Left lung (tissue), 10 donors: Measurements from ENCODE around the gene NISCH. TPM values are rescaled to one million over a fixed set of nuclear protein-coding genes. Genes with fewer than 3 reads are reported as not detected.
A peak's percentile ranks its signal among the peaks of the same experiment; 100 is the strongest.

Experiments
- ATAC-seq: fragments of 200-7000 bp; cut with Tn5 transposase; one replicate; pipeline ENCODE4 v1.9.1; 2020; ENCODE audit warnings: moderate library complexity
- DNase-seq, 4 donors: peaks; one replicate each; pipeline ENCODE4 v3.0.0-alpha.2; 2013 to 2020
- H3K27ac ChIP-seq, 2 donors: fragments of 200-600 bp; sonication (generic) in 1 of 2; one replicate each; pipeline versions ENCODE4 v1.5.0 to v1.8.0; 2020 to 2021
- H3K27me3 ChIP-seq, 2 donors: fragments of 200-600 bp; sonication (generic) in 1 of 2; one replicate each; pipeline versions ENCODE4 v1.5.0 to v1.8.0; 2020 to 2021
- H3K36me3 ChIP-seq, 2 donors: fragments of 200-600 bp; sonication (generic) in 1 of 2; one replicate each; pipeline versions ENCODE4 v1.5.0 to v1.8.0; 2020 to 2021
- H3K4me1 ChIP-seq, 2 donors: fragments of 200-600 bp; one replicate each; pipeline ENCODE4 v1.8.0; 2021
- H3K4me3 ChIP-seq, 2 donors: fragments of 200-600 bp; sonication (generic) in 1 of 2; one replicate each; pipeline versions ENCODE4 v1.5.0 to v1.8.0; 2020 to 2021; ENCODE audit warnings: mild to moderate bottlenecking in 1 of 2
- H3K9me3 ChIP-seq, 2 donors: fragments of 200-600 bp; sonication (generic) in 1 of 2; one replicate each; pipeline versions ENCODE4 v1.5.0 to v1.8.0; 2020 to 2021
- CTCF ChIP-seq, 2 donors: fragments of 200-600 bp; sonication (generic) in 1 of 2; IDR thresholded peaks; one replicate each; pipeline versions ENCODE4 v1.5.0 to v1.8.0; 2021; ENCODE audit warnings: antibody characterized with exemption in 2 of 2
- intact Hi-C, 2 donors: fragments of 100-400 bp; cut with DNase I; formaldehyde crosslinking; loops; one replicate each; pipeline versions ENCODE4 v1.11.2 to v1.14.2; 2022
- polyA plus RNA-seq, 6 donors: library from polyadenylated mRNA; unstranded; fragments of 120-200 nt; gene quantifications; one replicate each; pipeline ENCODE4 v1.2.1, GENCODE V29; 2013; ENCODE audit not compliant: insufficient read length in 6 of 6
- total RNA-seq, 2 donors: library from RNA; stranded (reverse); fragmentation: NEBNext Ultra II Directional; extraction: Animal tissue kit (Norgen Biotek cat#: 25700); gene quantifications; one replicate each; pipeline ENCODE4 v1.2.1, GENCODE V29; 2021
- donor health status: DM: no; HTN: yes; CAD: no.
- donor health status: DM: no; HTN: no; CAD: no.

The NISCH gene
- total and polyA plus RNA-seq, 8 donors = 72.6 to 178 (median 140) TPM

- Histone ChIP-seq H3K4me3 (no peak overlapping the region), H3K9me3 (no peaks in the 10 kb centered on the region), H3K36me3 (peaks cover 0 to 74% of the 10 kb centered on the region in 2 donors), H3K27ac (peak overlapping the region in 1 of 2 donors; percentile 42), H3K4me1 (peaks cover 3 to 69% of the 10 kb centered on the region in 2 donors), H3K27me3 (no peaks in the 10 kb centered on the region)
- ATAC-seq = peak; percentile 85
- intact Hi-C loops = no loop called here
- TF ChIP-seq CTCF (IDR thresholded peaks at IDR 0.05) = peak; percentile 60 to 75
- peak in 3 of 4 donors; percentile 59 to 86 (median 71) for DNase-seq
These were observed 16.2 kb downstream of the NISCH start for GRCh38 chr3:52471371-52472238.

GRCh38 chr3:52472239-52473000, 17.0 kb downstream of the NISCH start:
- DNase-seq (peak in 1 of 4 donors; percentile 33), ATAC-seq (no peak)
- Histone ChIP-seq H3K4me1 (peaks cover 3 to 66% of the 10 kb centered on the region in 2 donors), H3K27ac (no peak overlapping the region), H3K36me3 (peaks cover 0 to 78% of the 10 kb centered on the region in 2 donors), H3K4me3 (no peak overlapping the region), H3K27me3 (no peaks in the 10 kb centered on the region), H3K9me3 (no peaks in the 10 kb centered on the region)
- intact Hi-C loops = no loop called here
- TF ChIP-seq CTCF (IDR thresholded peaks at IDR 0.05) = no peak

GRCh38 chr3:52473026-52473425, 17.6 kb downstream of the NISCH start:
- intact Hi-C loops = no loop called here
- peaks cover 0 to 80% of the 10 kb centered on the region in 2 donors for H3K36me3 ChIP-seq
- no peak overlapping the region for H3K4me3 ChIP-seq
- no peak for ATAC-seq
- peak overlapping the region in 1 of 2 donors; percentile 8 for H3K27ac ChIP-seq
- DNase-seq = peak in 1 of 4 donors; percentile 44
- H3K4me1 ChIP-seq = peaks cover 3 to 60% of the 10 kb centered on the region in 2 donors
- H3K27me3 ChIP-seq = no peaks in the 10 kb centered on the region
- no peak for TF ChIP-seq CTCF (IDR thresholded peaks at IDR 0.05)
- H3K9me3 ChIP-seq = no peaks in the 10 kb centered on the region

GRCh38 chr3:52477076-52477795, 21.8 kb downstream of the NISCH start:
- DNase-seq = peak in 1 of 4 donors; percentile 49
- Histone ChIP-seq H3K36me3 (peaks cover 0 to 100% of the 10 kb centered on the region in 2 donors), H3K27me3 (no peaks in the 10 kb centered on the region), H3K4me1 (peaks cover 0 to 38% of the 10 kb centered on the region in 2 donors), H3K4me3 (no peak overlapping the region), H3K9me3 (no peaks in the 10 kb centered on the region), H3K27ac (peak overlapping the region in 1 of 2 donors; percentile 49)
- intact Hi-C loops = no loop called here
- ATAC-seq = no peak
- no peak for TF ChIP-seq CTCF (IDR thresholded peaks at IDR 0.05)
